Measurements from ENCODE around the gene SORCS3. TPM values are rescaled to one million over a fixed set of nuclear protein-coding genes. Genes with fewer than 3 reads are reported as not detected.

Gene SORCS3
- not detected in 2 replicates for total RNA-seq (2014; rRNA removed; shearing (Covaris generic); ENCODE audit: low replicate concordance)

GRCh38 chr10:104641187-104641936 lies at the start of gene SORCS3:
Gene SORCS3, plus strand, starts transcription at chr10:104641290.
- no peaks in the 10 kb centered on the region for H3K27me3 ChIP-seq (ENCODE audit: low read length)
- DNase-seq: no peak
- H4K20me1 ChIP-seq (ENCODE audit: insufficient read depth, low read depth, low read length): no peaks in the 10 kb centered on the region
- H3K9me3 ChIP-seq (ENCODE audit: low read length): no peaks in the 10 kb centered on the region
- no peak within 1 kb of the TSS for H2AFZ ChIP-seq (ENCODE audit: low read length)
- no peak within 1 kb of the TSS for H3K4me2 ChIP-seq (ENCODE audit: low read depth, low read length, poor library complexity, severe bottlenecking)
- no peak within 1 kb of the TSS for H3K4me3 ChIP-seq (ENCODE audit: low read length)
- H3K36me3 ChIP-seq (ENCODE audit: insufficient read depth, low read length): no peaks in the 10 kb centered on the region
- no peaks in the 10 kb centered on the region for H3K4me1 ChIP-seq (ENCODE audit: low read length)
- H3K9ac ChIP-seq (ENCODE audit: low read length): no peak within 1 kb of the TSS
- H3K9me2 ChIP-seq (replicated peaks; ENCODE audit: insufficient read depth, low read length): no peaks in the 10 kb centered on the region
- no peak within 1 kb of the TSS for H3K27ac ChIP-seq (ENCODE audit: low read length)
- H3K79me2 ChIP-seq (ENCODE audit: low read length): no peaks in the 10 kb centered on the region

GRCh38 chr10:104591441-104591840 lies 49.6 kb upstream of the SORCS3 start:
- Histone ChIP-seq H3K27ac (ENCODE audit: low read length) (no peak overlapping the region), H3K9ac (ENCODE audit: low read length) (no peak overlapping the region), H3K9me3 (ENCODE audit: low read length) (no peaks in the 10 kb centered on the region), H4K20me1 (ENCODE audit: insufficient read depth, low read depth, low read length) (no peaks in the 10 kb centered on the region), H3K79me2 (ENCODE audit: low read length) (no peaks in the 10 kb centered on the region), H3K4me3 (ENCODE audit: low read length) (no peak overlapping the region), H2AFZ (ENCODE audit: low read length) (no peak overlapping the region), H3K36me3 (ENCODE audit: insufficient read depth, low read length) (no peaks in the 10 kb centered on the region), H3K9me2 (replicated peaks; ENCODE audit: insufficient read depth, low read length) (no peaks in the 10 kb centered on the region), H3K4me2 (ENCODE audit: low read depth, low read length, poor library complexity, severe bottlenecking) (no peak overlapping the region), H3K4me1 (ENCODE audit: low read length) (no peaks in the 10 kb centered on the region), H3K27me3 (ENCODE audit: low read length) (no peaks in the 10 kb centered on the region)
- DNase-seq: no peak

- Histone ChIP-seq H3K4me1 (ENCODE audit: low read length) (no peaks in the 10 kb centered on the region), H4K20me1 (ENCODE audit: insufficient read depth, low read depth, low read length) (no peaks in the 10 kb centered on the region), H3K36me3 (ENCODE audit: insufficient read depth, low read length) (no peaks in the 10 kb centered on the region), H3K9me2 (replicated peaks; ENCODE audit: insufficient read depth, low read length) (no peaks in the 10 kb centered on the region), H3K27me3 (ENCODE audit: low read length) (no peaks in the 10 kb centered on the region), H3K4me3 (ENCODE audit: low read length) (no peak overlapping the region), H3K27ac (ENCODE audit: low read length) (no peak overlapping the region), H3K9me3 (ENCODE audit: low read length) (no peaks in the 10 kb centered on the region), H3K9ac (ENCODE audit: low read length) (no peak overlapping the region), H3K4me2 (ENCODE audit: low read depth, low read length, poor library complexity, severe bottlenecking) (no peak overlapping the region), H3K79me2 (ENCODE audit: low read length) (no peaks in the 10 kb centered on the region), H2AFZ (ENCODE audit: low read length) (no peak overlapping the region)
- no peak for DNase-seq
Measured at GRCh38 chr10:104601166-104601565, 39.9 kb upstream of the SORCS3 start.

- H3K9me3 ChIP-seq (ENCODE audit: low read length): no peaks in the 10 kb centered on the region
- H3K27me3 ChIP-seq (ENCODE audit: low read length): no peaks in the 10 kb centered on the region
- DNase-seq: no peak
- H3K4me2 ChIP-seq (ENCODE audit: low read depth, low read length, poor library complexity, severe bottlenecking): no peak overlapping the region
- H3K4me1 ChIP-seq (ENCODE audit: low read length): no peaks in the 10 kb centered on the region
- no peak overlapping the region for H3K9ac ChIP-seq (ENCODE audit: low read length)
- H3K36me3 ChIP-seq (ENCODE audit: insufficient read depth, low read length): no peaks in the 10 kb centered on the region
- no peak overlapping the region for H3K4me3 ChIP-seq (ENCODE audit: low read length)
- no peaks in the 10 kb centered on the region for H4K20me1 ChIP-seq (ENCODE audit: insufficient read depth, low read depth, low read length)
- H3K27ac ChIP-seq (ENCODE audit: low read length): no peak overlapping the region
- no peak overlapping the region for H2AFZ ChIP-seq (ENCODE audit: low read length)
- no peaks in the 10 kb centered on the region for H3K9me2 ChIP-seq (replicated peaks; ENCODE audit: insufficient read depth, low read length)
- no peaks in the 10 kb centered on the region for H3K79me2 ChIP-seq (ENCODE audit: low read length)
Measured at GRCh38 chr10:104608091-104608828, 32.8 kb upstream of the SORCS3 start.

GRCh38 chr10:104612571-104613205 lies 28.4 kb upstream of the SORCS3 start:
- no peaks in the 10 kb centered on the region for H3K9me3 ChIP-seq (ENCODE audit: low read length)
- no peak overlapping the region for H3K27ac ChIP-seq (ENCODE audit: low read length)
- H3K36me3 ChIP-seq (ENCODE audit: insufficient read depth, low read length): no peaks in the 10 kb centered on the region
- no peaks in the 10 kb centered on the region for H3K4me1 ChIP-seq (ENCODE audit: low read length)
- DNase-seq: no peak
- H2AFZ ChIP-seq (ENCODE audit: low read length): no peak overlapping the region
- no peaks in the 10 kb centered on the region for H3K27me3 ChIP-seq (ENCODE audit: low read length)
- H3K4me3 ChIP-seq (ENCODE audit: low read length): no peak overlapping the region
- H3K9ac ChIP-seq (ENCODE audit: low read length): no peak overlapping the region
- no peaks in the 10 kb centered on the region for H3K79me2 ChIP-seq (ENCODE audit: low read length)
- H3K4me2 ChIP-seq (ENCODE audit: low read depth, low read length, poor library complexity, severe bottlenecking): no peak overlapping the region
- H4K20me1 ChIP-seq (ENCODE audit: insufficient read depth, low read depth, low read length): no peaks in the 10 kb centered on the region
- no peaks in the 10 kb centered on the region for H3K9me2 ChIP-seq (replicated peaks; ENCODE audit: insufficient read depth, low read length)

GRCh38 chr10:104613406-104613805 lies 27.7 kb upstream of the SORCS3 start:
- no peak for DNase-seq
- no peak overlapping the region for H3K4me2 ChIP-seq (ENCODE audit: low read depth, low read length, poor library complexity, severe bottlenecking)
- H3K9me2 ChIP-seq (replicated peaks; ENCODE audit: insufficient read depth, low read length): no peaks in the 10 kb centered on the region
- no peaks in the 10 kb centered on the region for H3K79me2 ChIP-seq (ENCODE audit: low read length)
- no peaks in the 10 kb centered on the region for H3K9me3 ChIP-seq (ENCODE audit: low read length)
- H3K9ac ChIP-seq (ENCODE audit: low read length): no peak overlapping the region
- no peaks in the 10 kb centered on the region for H3K27me3 ChIP-seq (ENCODE audit: low read length)
- no peak overlapping the region for H2AFZ ChIP-seq (ENCODE audit: low read length)
- H3K36me3 ChIP-seq (ENCODE audit: insufficient read depth, low read length): no peaks in the 10 kb centered on the region
- H3K4me1 ChIP-seq (ENCODE audit: low read length): no peaks in the 10 kb centered on the region
- H4K20me1 ChIP-seq (ENCODE audit: insufficient read depth, low read depth, low read length): no peaks in the 10 kb centered on the region
- H3K4me3 ChIP-seq (ENCODE audit: low read length): no peak overlapping the region
- no peak overlapping the region for H3K27ac ChIP-seq (ENCODE audit: low read length)

GRCh38 chr10:104614245-104614831 lies 26.8 kb upstream of the SORCS3 start:
- H3K27ac ChIP-seq (ENCODE audit: low read length): no peak overlapping the region
- no peaks in the 10 kb centered on the region for H3K4me1 ChIP-seq (ENCODE audit: low read length)
- DNase-seq: peak; percentile 74
- no peaks in the 10 kb centered on the region for H3K36me3 ChIP-seq (ENCODE audit: insufficient read depth, low read length)
- no peaks in the 10 kb centered on the region for H4K20me1 ChIP-seq (ENCODE audit: insufficient read depth, low read depth, low read length)
- H3K9me3 ChIP-seq (ENCODE audit: low read length): no peaks in the 10 kb centered on the region
- H3K4me2 ChIP-seq (ENCODE audit: low read depth, low read length, poor library complexity, severe bottlenecking): no peak overlapping the region
- no peaks in the 10 kb centered on the region for H3K9me2 ChIP-seq (replicated peaks; ENCODE audit: insufficient read depth, low read length)
- H3K9ac ChIP-seq (ENCODE audit: low read length): no peak overlapping the region
- H2AFZ ChIP-seq (ENCODE audit: low read length): no peak overlapping the region
- no peaks in the 10 kb centered on the region for H3K79me2 ChIP-seq (ENCODE audit: low read length)
- H3K27me3 ChIP-seq (ENCODE audit: low read length): no peaks in the 10 kb centered on the region
- H3K4me3 ChIP-seq (ENCODE audit: low read length): no peak overlapping the region

GRCh38 chr10:104615136-104615535 lies 26.0 kb upstream of the SORCS3 start:
- no peaks in the 10 kb centered on the region for H3K4me1 ChIP-seq (ENCODE audit: low read length)
- H3K4me2 ChIP-seq (ENCODE audit: low read depth, low read length, poor library complexity, severe bottlenecking): no peak overlapping the region
- H3K4me3 ChIP-seq (ENCODE audit: low read length): no peak overlapping the region
- no peaks in the 10 kb centered on the region for H3K27me3 ChIP-seq (ENCODE audit: low read length)
- no peak overlapping the region for H3K27ac ChIP-seq (ENCODE audit: low read length)
- no peaks in the 10 kb centered on the region for H3K36me3 ChIP-seq (ENCODE audit: insufficient read depth, low read length)
- no peaks in the 10 kb centered on the region for H4K20me1 ChIP-seq (ENCODE audit: insufficient read depth, low read depth, low read length)
- H3K9ac ChIP-seq (ENCODE audit: low read length): no peak overlapping the region
- H2AFZ ChIP-seq (ENCODE audit: low read length): no peak overlapping the region
- no peak for DNase-seq
- no peaks in the 10 kb centered on the region for H3K9me3 ChIP-seq (ENCODE audit: low read length)
- no peaks in the 10 kb centered on the region for H3K79me2 ChIP-seq (ENCODE audit: low read length)
- no peaks in the 10 kb centered on the region for H3K9me2 ChIP-seq (replicated peaks; ENCODE audit: insufficient read depth, low read length)
